GM19328 (cell line): ENCODE results near the gene RXRA.

ENCODE experiments used
- ATAC-seq: cut with Tn5 transposase; IDR thresholded peaks from one replicate; pipeline ENCODE4 v1.9.1; 2021; ENCODE audit warnings: mild to moderate bottlenecking, moderate library complexity; ENCODE audit not compliant: unreplicated experiment

Gene RXRA

DNA sequence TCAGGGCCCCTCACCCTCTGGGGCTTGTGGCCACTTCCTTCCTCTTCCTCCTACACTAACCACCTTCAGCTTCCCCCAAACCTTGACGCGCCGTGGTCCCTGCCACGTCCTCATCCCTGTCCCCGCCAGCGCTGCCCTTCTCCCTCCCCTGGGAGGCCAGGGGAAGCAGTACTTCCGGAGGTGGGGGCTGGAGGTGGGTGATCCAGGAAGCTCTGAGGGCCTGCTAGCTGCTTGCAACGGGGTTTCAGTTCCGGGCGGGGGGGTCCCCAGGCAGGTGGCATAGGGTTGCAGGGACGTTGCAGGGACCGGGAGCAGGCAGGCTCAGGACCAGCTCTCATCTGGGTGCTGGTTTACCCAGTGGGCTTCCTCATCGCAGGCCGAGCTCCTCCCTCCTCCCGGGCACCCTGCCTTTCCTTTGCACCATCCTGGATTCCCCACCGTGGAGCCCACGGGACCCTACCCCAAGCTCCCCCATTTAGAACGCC, 70.0 kb downstream of the RXRA start:
- ATAC-seq: no peak

GRCh38 chr9:134396825-134397224, 70.6 kb downstream of the RXRA start:
- no peak for ATAC-seq

- no peak for ATAC-seq
Observed at GRCh38 chr9:134398756-134399155, 72.5 kb downstream of the RXRA start.

DNA sequence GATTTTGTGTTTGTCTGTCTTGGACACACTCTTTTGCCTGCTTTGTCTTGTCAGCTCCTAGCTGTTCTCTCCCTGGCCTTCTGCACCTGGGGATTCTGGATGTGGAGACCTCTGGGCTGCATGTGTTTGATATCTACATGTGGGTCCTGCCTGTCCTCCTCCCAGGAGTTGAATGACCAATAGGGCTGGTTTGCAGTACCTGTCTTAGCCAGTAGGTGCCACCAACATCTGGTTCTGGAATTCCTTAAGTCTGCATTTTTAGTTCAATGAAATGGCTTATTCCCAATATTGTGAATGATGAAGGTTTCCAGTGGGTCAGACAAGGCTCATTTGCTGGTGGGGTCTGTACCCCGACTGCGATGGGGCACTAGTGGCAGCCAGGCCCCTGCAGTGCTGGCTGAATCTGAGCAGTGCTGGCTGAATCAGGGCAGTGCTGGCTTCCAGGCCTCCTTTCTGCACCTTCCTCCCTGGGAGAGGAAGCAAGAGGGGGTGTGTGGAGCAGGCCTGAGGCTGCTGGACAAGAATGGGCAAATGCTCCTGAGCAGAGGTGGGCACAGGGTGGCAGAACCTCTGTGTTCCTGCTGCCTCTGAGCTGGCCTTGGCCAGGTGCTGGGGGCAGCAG, 73.3 kb downstream of the RXRA start:
- no peak for ATAC-seq

GRCh38 chr9:134400283-134400682, 74.0 kb downstream of the RXRA start:
- no peak for ATAC-seq

- no peak for ATAC-seq
Observed at GRCh38 chr9:134401391-134401790, 75.1 kb downstream of the RXRA start.

- no peak for ATAC-seq
Observed at GRCh38 chr9:134402182-134402581, 75.9 kb downstream of the RXRA start.

GRCh38 chr9:134403292-134403681, 77.0 kb downstream of the RXRA start:
- ATAC-seq: no peak

DNA sequence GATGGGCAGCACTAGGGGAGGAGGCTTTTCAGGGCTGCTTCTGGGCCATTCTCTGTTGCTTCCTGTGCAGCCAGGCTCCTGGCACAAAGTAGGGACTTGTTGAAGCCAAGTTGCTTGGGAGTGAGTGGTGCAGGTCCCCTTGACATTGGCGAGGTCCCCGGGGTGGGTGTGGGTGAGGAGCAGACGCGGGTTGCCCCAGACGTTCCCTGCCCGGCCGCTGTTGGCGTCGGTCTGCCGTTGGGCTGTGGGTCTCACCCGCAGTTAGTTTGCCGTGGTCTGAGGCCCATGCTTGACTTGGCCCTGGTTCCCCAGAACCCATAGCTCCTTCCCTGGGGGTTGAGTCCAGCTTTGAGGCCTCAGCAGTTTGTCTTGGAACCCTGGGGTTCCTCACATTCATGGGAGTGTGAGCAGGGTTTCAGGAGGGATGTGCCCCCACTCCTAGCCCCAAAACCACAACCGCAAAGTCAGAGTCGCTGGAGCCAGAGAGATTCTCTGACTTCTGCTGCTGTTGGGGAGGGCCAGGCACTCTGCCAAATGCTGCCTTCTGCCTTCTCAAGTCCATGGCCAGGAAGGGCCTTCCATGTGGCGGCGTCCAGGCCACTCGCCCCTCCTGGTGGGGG, 77.5 kb downstream of the RXRA start:
- no peak for ATAC-seq

- no peak for ATAC-seq
Observed at GRCh38 chr9:134404376-134405358, 78.4 kb downstream of the RXRA start.

DNA sequence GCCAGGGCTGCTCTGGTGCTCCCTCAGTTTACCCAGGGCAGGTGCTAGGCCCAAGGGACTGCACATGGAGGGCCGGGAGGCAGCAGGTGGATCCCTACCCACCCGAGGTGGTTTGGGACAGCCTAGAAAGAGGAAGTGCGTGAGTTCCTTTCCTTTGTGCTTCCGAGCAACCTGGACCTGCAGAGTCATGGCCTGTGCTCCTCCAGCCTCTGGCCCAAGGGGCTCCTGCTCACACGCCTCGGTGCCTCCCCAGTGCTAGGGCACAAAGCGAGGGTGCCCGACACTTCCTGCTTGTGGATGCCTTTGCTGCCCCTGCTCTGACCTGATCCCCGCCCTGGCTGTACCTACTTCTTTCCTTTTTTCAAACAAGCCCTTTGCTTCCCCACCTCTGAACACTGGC, 79.3 kb downstream of the RXRA start:
- ATAC-seq: no peak

DNA sequence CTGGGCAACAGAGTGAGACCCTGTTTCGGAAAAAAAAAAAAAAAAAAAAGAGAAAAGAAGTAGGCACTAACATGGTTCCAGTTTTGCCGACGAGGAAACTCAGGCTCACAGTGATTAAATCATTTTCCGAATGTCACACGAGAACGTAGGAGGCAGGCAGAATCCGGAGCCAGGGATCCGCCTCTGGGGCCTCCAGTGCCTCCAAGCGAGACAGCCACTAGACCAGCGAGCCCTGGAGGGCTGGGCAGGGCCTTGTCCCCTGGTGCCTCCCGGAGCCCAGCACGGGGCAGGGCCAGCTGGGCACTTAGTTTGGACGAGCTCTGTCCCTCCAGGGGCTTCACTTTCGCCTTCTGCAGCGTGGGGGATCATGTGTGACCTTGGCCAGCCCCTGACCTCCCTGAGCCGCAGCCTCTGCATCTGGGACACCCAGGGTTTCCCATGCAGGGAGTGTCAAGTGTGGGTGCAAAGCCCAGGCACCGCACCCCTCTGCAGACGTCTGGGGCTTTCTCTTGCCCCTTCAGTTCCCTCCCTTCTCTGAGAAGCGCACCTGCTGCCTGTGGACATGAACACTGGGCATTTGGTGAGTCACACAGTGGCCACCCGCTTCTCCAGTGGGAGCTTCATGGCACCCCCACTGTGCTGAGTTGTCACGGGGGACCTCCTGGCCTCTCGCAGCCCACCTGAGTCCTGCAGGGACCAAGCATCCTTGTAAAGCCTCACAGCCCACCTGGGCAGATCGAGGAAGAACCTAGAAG, 80.3 kb downstream of the RXRA start:
- ATAC-seq: no peak

- peak; percentile 76 for ATAC-seq
Observed at GRCh38 chr9:134407121-134407779, 81.0 kb downstream of the RXRA start.

DNA sequence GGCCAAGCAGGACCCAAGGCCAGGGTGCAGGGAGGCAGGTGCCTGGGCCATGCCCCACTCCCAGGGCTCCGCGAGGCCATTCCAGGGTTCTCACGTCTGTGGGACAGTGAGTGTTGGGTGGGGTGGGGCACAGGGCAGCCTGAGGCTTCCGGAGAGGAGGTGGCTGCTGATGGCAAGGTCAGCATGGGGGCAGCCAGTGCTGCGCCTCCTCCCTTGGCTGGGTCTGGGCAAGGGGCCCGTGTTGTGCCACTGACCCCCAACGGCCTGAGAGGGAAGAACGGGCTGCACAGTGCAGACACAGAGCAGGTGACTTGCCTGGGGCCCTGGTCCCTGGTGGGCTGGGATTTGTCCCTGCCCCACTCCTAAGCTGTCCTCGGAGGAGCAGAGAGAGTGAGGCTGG, 82.1 kb downstream of the RXRA start:
- ATAC-seq: no peak

- ATAC-seq: no peak
Observed at GRCh38 chr9:134408939-134409737, 82.9 kb downstream of the RXRA start.

DNA sequence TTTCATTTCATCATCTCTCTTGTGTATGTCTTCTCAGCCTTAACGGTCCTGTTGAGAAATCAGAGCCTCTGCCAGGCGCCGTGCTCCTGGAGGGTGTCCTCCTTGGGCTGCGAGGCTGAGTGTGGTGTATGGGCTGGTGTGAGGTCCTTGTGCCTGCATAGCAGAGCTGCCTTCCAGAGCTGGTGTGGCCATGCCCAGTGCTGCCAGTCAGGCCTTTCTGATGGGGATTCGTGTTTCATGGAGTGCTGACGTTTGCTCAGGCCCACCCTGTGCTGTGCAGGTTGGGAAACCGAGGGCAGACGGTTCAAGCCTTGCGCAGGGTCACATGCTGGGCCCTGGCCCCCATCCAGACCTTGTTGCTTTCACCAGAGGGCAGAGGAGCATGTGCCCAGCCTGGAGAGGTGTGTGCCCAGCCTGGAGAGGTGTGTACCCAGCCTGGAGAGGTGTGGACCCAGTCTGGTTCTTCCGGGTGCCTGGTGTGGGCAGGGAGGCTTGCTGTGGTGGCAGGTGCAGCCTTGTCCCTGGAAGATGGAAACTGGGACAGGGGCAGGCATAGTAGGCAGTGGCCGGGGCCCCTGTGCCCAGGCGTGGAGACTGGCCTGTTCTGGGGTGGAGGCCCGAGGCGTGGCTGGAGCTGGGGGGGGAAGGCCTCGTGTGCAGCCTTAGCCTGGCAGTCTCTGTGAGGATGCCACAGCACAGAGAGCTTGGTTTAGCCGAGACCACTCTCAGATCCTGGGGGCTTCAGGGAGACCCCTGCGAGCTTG, 84.0 kb downstream of the RXRA start:
- no peak for ATAC-seq

DNA sequence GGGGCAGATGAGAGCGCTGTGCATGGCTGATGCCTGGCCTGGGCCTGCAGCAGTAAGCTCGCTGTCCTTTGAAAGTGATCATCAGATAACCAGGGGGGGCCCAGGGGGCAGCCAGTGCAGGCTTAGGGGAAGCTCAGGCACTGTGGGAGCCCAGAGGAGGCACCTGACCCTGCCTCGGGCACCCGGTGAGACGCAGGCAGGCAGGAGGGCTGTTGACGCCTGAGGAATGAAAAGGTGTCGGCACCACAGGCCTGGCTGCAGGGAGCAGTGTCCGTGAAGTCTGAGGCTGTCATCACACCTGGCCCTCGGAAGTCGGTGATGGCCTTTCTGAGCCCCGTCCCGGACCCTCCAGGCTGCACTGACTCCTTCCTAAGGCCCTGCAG, 84.6 kb downstream of the RXRA start:
- no peak for ATAC-seq

DNA sequence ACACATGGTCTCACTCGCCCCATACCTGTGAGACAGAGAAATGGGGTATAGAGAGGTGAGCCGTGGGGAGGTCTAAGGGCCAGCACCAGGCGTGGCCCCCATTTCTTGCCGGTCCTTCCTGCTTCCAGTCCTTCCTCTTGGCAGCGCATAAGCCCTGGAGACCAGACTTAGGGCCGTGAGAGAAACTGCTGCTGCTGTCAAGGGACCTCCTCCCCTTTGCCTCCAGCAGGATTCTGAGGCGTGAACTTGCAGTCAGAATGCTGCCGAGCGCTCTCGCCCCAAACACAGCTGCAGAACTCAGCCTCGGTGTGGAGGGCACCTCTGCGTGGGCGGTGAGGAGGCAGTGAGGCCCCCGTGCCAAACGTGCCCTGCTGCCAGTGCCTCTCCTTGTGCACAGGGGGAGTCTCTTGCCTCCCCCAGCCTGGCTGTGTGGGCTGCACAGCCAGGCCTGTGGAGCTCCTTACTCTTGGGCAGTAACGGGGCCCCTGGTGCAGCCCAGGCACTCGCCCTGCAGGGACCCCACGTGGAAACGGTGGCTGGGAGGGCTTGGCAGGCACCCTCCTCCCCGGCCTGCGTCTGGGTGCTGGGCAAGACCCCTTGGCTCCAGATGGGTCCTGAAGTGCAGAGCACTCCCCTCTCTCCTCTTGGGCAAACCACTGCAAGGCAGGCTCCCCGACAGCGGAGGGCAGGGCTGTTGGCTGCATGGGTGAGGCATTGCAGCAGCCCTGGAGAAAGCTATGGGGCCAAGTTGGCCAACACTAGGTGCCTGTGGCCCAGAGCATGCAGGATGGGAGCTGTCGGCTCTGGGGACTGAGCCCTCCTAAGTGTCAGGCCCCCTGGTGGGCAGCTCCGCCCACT, 85.4 kb downstream of the RXRA start:
- no peak for ATAC-seq
